ENCODE measurements around the gene SHF.

DNA sequence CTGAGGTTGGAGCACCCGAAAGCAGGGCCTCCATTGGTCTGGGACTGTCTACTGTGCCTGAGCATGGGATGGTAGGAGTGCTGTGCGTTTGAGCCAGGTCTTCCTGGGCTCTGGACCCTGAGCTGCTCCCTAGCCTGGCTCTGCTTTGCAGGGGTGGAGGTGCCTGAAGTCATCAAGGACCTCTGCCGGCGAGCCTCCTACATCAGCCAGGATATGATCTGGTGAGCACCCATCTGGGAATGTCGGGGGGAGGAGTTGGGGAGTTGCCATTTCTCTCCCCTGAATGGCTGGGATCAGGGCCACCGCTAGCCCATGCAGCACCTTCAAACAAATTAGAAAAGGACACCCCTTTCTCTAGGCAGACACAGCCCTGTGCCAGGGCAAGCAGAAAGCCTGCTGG lies 37.3 kb downstream of the SHF start:
- no peak for TF ChIP-seq CTCF (conservative IDR thresholded peaks at IDR 0.05; ENCODE audit: low read depth, low read length)
- no peak for TF ChIP-seq EZH2 (IDR thresholded peaks at IDR 0.05; ENCODE audit: borderline replicate concordance, low read depth, low read length, poor library complexity, severe bottlenecking)
